K562 (cell line): Measurements from ENCODE around the gene SLC35E2B. TPM values are rescaled to one million over a fixed set of nuclear protein-coding genes. Genes with fewer than 3 reads are reported as not detected.

Experiments used
- GTF2E2 ChIP-seq: fragments of 200-800 bp; sonication (Bioruptor generic); IDR thresholded peaks from 2 replicates; pipeline ENCODE4 v1.6.1; 2016; ENCODE audit warnings: missing genetic modification characterization, missing compliant biosample characterization
- HDAC1 ChIP-seq, 2 experiments: fragments of 450-650 bp; IDR thresholded peaks; 2 replicates each; pipeline ENCODE4 v1.6.1; 2016 to 2017; ENCODE audit warnings: inconsistent platforms in 1 of 2, mild to moderate bottlenecking in 1 of 2, moderate library complexity in 1 of 2
- IRF1 ChIP-seq: sonication (generic); formaldehyde crosslinking; IDR thresholded peaks from 2 replicates; pipeline ENCODE4 v1.8.0; 2022; ENCODE audit warnings: missing genetic modification reagents, mild to moderate bottlenecking, borderline replicate concordance
- TCF7L2 ChIP-seq: fragments of 150-350 bp; IDR thresholded peaks from 2 replicates; pipeline ENCODE4 v1.6.1; 2016; ENCODE audit warnings: low read depth, mild to moderate bottlenecking, low read length, moderate library complexity
- ZBTB11 ChIP-seq, 3 experiments: fragments of 200-800 bp in 1 of 3; fragments of 250-450 bp in 1 of 3; fragments of 450-650 bp in 1 of 3; sonication (Bioruptor Pico) in 1 of 3; sonication (Bioruptor generic) in 1 of 3; formaldehyde crosslinking in 1 of 3; IDR thresholded peaks; 2 replicates each; pipeline versions ENCODE4 v1.6.1 to v1.8.0; 2016 to 2022; ENCODE audit warnings: mild to moderate bottlenecking in 2 of 3, missing genetic modification characterization in 2 of 3, missing compliant biosample characterization in 1 of 3, moderate library complexity in 1 of 3
- ZMIZ1 ChIP-seq, 2 experiments: fragments of 150-350 bp in 1 of 2; IDR thresholded peaks; 2 replicates each; pipeline ENCODE4 v1.6.1; 2012 to 2016; ENCODE audit warnings: low read depth in 2 of 2, low read length in 2 of 2, mild to moderate bottlenecking in 1 of 2, moderate library complexity in 1 of 2
- ZNF507 ChIP-seq: conservative IDR thresholded peaks from 2 replicates; pipeline ENCODE4 v1.6.1; 2017; ENCODE audit warnings: missing genetic modification characterization, missing compliant biosample characterization
- polyA plus RNA-seq, 8 experiments: library from polyadenylated mRNA; depleted of rRNA in 4 of 8; stranded (reverse) in 5 of 8; unstranded in 3 of 8; fragments of >200 nt; fragmentation: Nextera tagmentation in 2 of 8; fragmentation: Illumina TruSeq in 1 of 8; extraction: Ambion mirVana in 2 of 8; extraction: Trizol in 1 of 8; gene quantifications; 2 replicates each; pipeline versions ENCODE4 v1.2.1 to v1.2.3, GENCODE V29; 2011 to 2014; ENCODE audit warnings: inconsistent platforms in 1 of 8, missing spikeins in 1 of 8
- total RNA-seq, 7 experiments: library from RNA; depleted of rRNA in 6 of 7; stranded (reverse); fragments of >200 nt in 6 of 7; fragmentation: Illumina TruSeq in 2 of 7; extraction: Trizol in 2 of 7; gene quantifications; 2 replicates each; pipeline versions ENCODE4 v1.2.1 to v1.2.3, GENCODE V29; 2011 to 2021; ENCODE audit warnings: low replicate concordance in 1 of 7
- TF ChIP-seq, protein P1 (sequence below): IDR thresholded peaks from 3 replicates; pipeline ENCODE4 v1.6.1; 2011; ENCODE audit warnings: borderline replicate concordance, mild to moderate bottlenecking, moderate library complexity; ENCODE audit not compliant: insufficient read length; ENCODE audit errors: extremely low read depth
- TF ChIP-seq, protein P2 (sequence below): fragments of 250-450 bp; sonication (Bioruptor Pico); IDR thresholded peaks from 2 replicates; pipeline ENCODE4 v1.8.0; 2022; ENCODE audit warnings: inconsistent platforms, mild to moderate bottlenecking, moderate library complexity, borderline replicate concordance
- TF ChIP-seq, protein P3 (sequence below): sonication (generic); formaldehyde crosslinking; IDR thresholded peaks from 2 replicates; pipeline ENCODE4 v1.5.0; 2020; ENCODE audit warnings: missing genetic modification reagents

Gene SLC35E2B
- total and polyA plus RNA-seq, 9 of the 15 experiments (the other 6 are each of a cell fraction or from before 2014, with no cell fraction given) = 4.7 to 44.6 (median 20.7) TPM

DNA sequence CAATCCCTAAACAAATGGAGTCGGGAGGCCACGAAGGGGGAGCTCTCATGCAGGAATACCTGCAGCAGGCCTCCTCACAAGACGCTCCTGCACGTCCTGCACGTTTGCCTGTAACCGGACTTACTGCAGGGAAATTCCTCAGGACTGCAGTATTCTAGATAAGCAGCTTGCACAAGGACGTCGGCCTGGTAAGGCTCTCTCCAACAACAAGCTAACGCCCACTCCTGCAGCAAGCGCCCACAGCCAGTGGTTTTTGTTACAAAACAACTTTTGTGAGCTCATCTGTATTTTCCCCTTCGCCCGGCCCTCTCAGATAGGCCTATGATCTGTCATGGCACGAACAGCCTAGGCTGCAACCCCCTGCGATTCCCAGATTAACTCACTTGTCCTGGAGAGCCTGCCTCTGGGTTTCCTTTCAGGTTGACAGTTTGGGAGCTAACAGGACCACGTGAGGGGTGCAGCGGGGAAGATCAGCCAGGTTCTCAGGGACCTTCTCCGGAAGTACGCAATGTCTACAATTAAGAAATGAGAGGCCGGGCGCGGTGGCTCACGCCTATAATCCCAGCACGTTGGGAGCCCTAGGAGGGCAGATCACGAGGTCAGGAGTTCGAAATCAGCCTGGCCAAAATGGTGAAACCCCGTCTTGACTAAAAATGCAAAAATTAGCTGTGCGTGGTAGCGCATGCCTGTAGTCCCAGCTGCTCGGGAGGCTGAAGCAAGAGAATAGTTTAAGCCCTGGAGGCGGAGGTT lies 78.2 kb downstream of the SLC35E2B start (continued):
- TF ChIP-seq TCF7L2 (no peak), ZNF507 (no peak), GTF2E2 (tag) (peak; percentile 63; the same call in 1 of the 2 replicates), ZBTB11 (CRISPR knock-in tag; IDR thresholded peaks at IDR 0.05) (no peak), IRF1 (CRISPR knock-in tag) (no peak), HDAC1 (IDR thresholded peaks at IDR 0.05) (peak in 1 of 2 experiments; percentile 12; a peak in 1 of 4 replicates), ZMIZ1 (IDR thresholded peaks at IDR 0.05; ENCODE audit: low read depth in 2 of 2, low read length in 2 of 2) (peak in 1 of 2 experiments; percentile 68; a peak in 2 of 4 replicates)
- TF ChIP-seq, protein P1, sequence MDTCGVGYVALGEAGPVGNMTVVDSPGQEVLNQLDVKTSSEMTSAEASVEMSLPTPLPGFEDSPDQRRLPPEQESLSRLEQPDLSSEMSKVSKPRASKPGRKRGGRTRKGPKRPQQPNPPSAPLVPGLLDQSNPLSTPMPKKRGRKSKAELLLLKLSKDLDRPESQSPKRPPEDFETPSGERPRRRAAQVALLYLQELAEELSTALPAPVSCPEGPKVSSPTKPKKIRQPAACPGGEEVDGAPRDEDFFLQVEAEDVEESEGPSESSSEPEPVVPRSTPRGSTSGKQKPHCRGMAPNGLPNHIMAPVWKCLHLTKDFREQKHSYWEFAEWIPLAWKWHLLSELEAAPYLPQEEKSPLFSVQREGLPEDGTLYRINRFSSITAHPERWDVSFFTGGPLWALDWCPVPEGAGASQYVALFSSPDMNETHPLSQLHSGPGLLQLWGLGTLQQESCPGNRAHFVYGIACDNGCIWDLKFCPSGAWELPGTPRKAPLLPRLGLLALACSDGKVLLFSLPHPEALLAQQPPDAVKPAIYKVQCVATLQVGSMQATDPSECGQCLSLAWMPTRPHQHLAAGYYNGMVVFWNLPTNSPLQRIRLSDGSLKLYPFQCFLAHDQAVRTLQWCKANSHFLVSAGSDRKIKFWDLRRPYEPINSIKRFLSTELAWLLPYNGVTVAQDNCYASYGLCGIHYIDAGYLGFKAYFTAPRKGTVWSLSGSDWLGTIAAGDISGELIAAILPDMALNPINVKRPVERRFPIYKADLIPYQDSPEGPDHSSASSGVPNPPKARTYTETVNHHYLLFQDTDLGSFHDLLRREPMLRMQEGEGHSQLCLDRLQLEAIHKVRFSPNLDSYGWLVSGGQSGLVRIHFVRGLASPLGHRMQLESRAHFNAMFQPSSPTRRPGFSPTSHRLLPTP = peak; percentile 26
- TF ChIP-seq, protein P2, sequence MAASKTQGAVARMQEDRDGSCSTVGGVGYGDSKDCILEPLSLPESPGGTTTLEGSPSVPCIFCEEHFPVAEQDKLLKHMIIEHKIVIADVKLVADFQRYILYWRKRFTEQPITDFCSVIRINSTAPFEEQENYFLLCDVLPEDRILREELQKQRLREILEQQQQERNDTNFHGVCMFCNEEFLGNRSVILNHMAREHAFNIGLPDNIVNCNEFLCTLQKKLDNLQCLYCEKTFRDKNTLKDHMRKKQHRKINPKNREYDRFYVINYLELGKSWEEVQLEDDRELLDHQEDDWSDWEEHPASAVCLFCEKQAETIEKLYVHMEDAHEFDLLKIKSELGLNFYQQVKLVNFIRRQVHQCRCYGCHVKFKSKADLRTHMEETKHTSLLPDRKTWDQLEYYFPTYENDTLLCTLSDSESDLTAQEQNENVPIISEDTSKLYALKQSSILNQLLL (CRISPR knock-in tag) = no peak
- TF ChIP-seq, protein P3, sequence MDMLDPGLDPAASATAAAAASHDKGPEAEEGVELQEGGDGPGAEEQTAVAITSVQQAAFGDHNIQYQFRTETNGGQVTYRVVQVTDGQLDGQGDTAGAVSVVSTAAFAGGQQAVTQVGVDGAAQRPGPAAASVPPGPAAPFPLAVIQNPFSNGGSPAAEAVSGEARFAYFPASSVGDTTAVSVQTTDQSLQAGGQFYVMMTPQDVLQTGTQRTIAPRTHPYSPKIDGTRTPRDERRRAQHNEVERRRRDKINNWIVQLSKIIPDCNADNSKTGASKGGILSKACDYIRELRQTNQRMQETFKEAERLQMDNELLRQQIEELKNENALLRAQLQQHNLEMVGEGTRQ (CRISPR knock-in tag) = peak; percentile 77
